HepG2 (cell line): ENCODE data around the gene KCNH1. TPM values are rescaled to one million over a fixed set of nuclear protein-coding genes. Genes with fewer than 3 reads are reported as not detected.

Source experiments
- ATAC-seq: fragments of 200-7000 bp; cut with Tn5 transposase; 3 replicates; pipeline ENCODE4 v1.9.1; 2020; ENCODE audit warnings: mild to moderate bottlenecking, moderate library complexity
- BruUV-seq: library from RNA; stranded (reverse); fragments of 400-500 nt; replicated peaks from 2 replicates; lab custom pipeline; 2021; lab: Mats Ljungman, UMichigan
- CTCF ChIA-PET: fragments of 300-600 bp; formaldehyde crosslinking; extraction: SDS; loops from one replicate; lab custom pipeline; 2021; ENCODE audit warnings: low total read pairs, inconsistent platforms, low intra/inter-chr PET ratio; lab: Yijun Ruan, JAX
- POLR2A ChIA-PET: fragments of 350-600 bp; sonication (Branson Sonifier 250); formaldehyde crosslinking; loops from one replicate; lab custom pipeline; 2020; ENCODE audit warnings: antibody characterized with exemption, inconsistent platforms; lab: Yijun Ruan, JAX
- DNase-seq: peaks from one replicate; pipeline ENCODE4 v3.0.0-alpha.2; 2015; ENCODE audit warnings: low spot score
- FAIRE-seq: peaks from 3 replicates; lab custom pipeline; 2011; peaks lifted over from hg19 to GRCh38; lab: Jason Lieb, UNC
- H2AFZ ChIP-seq: one replicate; pipeline ENCODE4 v1.6.1; 2011; ENCODE audit warnings: low read length, inconsistent platforms
- H3K27ac ChIP-seq: fragments of 300-600 bp; 3 replicates; pipeline ENCODE4 v1.8.0; 2011; ENCODE audit warnings: mixed run types, mild to moderate bottlenecking, mixed read lengths, low read length, inconsistent platforms; ENCODE audit not compliant: insufficient read depth; ENCODE audit errors: extremely low read length
- H3K27me3 ChIP-seq, 2 experiments: fragments of 200-600 bp in 1 of 2; 2 replicates in 1 of 2; 3 replicates in 1 of 2; pipeline versions ENCODE4 v1.6.0 to v1.8.0; 2011; ENCODE audit warnings: low read length in 2 of 2, mild to moderate bottlenecking in 2 of 2, moderate library complexity in 2 of 2, inconsistent platforms in 1 of 2; ENCODE audit not compliant: insufficient read depth in 2 of 2, control insufficient read depth in 1 of 2
- H3K36me3 ChIP-seq, 2 experiments: fragments of 200-600 bp in 1 of 2; replicated peaks in 1 of 2; 2 replicates in 1 of 2; 3 replicates in 1 of 2; pipeline versions ENCODE4 v1.5.1 to v1.8.0; 2011; ENCODE audit warnings: low read length in 2 of 2, inconsistent platforms in 1 of 2; ENCODE audit not compliant: insufficient read depth in 2 of 2, control insufficient read depth in 1 of 2
- H3K4me1 ChIP-seq: 2 replicates; pipeline ENCODE4 v1.5.1; 2012; ENCODE audit warnings: low read length, inconsistent platforms; ENCODE audit not compliant: insufficient read depth
- H3K4me2 ChIP-seq: 2 replicates; pipeline ENCODE4 v1.6.0; 2011; ENCODE audit warnings: low read depth, low read length, inconsistent platforms
- H3K4me3 ChIP-seq, 3 experiments: fragments of 200-600 bp in 1 of 3; sonication (generic), shearing (Covaris generic) in 1 of 3; replicated peaks in 1 of 3; 2 replicates each; pipeline ENCODE4 v1.5.1; 2011 to 2016; ENCODE audit warnings: low read length in 3 of 3, inconsistent platforms in 2 of 3, low read depth in 2 of 3, mild to moderate bottlenecking in 2 of 3, control low read depth in 1 of 3, mixed read lengths in 1 of 3; ENCODE audit not compliant: insufficient read depth in 1 of 3
- H3K79me2 ChIP-seq: one replicate; pipeline ENCODE4 v1.6.1; 2011; ENCODE audit warnings: low read length, inconsistent platforms; ENCODE audit not compliant: insufficient read depth
- H3K9ac ChIP-seq: 2 replicates; pipeline ENCODE4 v1.6.0; 2011; ENCODE audit warnings: mild to moderate bottlenecking, low read depth, low read length, inconsistent platforms; ENCODE audit not compliant: insufficient read depth
- H3K9me3 ChIP-seq: 2 replicates; pipeline ENCODE4 v1.5.1; 2012; ENCODE audit warnings: mild to moderate bottlenecking, low read length
- H4K20me1 ChIP-seq: 2 replicates; pipeline ENCODE4 v1.6.0; 2011; ENCODE audit warnings: inconsistent platforms, mild to moderate bottlenecking, low read length, moderate library complexity; ENCODE audit not compliant: insufficient read depth
- ARID2 ChIP-seq: sonication (generic); formaldehyde crosslinking; IDR thresholded peaks from 2 replicates; pipeline ENCODE4 v1.8.1; 2022; ENCODE audit warnings: mild to moderate bottlenecking, missing genetic modification reagents, borderline replicate concordance
- ISX ChIP-seq: sonication (generic); formaldehyde crosslinking; conservative IDR thresholded peaks from 2 replicates; pipeline ENCODE4 v1.5.0; 2020; ENCODE audit warnings: missing genetic modification reagents
- MEIS1 ChIP-seq: sonication (generic); formaldehyde crosslinking; IDR thresholded peaks from 2 replicates; pipeline ENCODE4 v1.9.0; 2021; ENCODE audit warnings: mild to moderate bottlenecking, missing genetic modification reagents, moderate library complexity, borderline replicate concordance
- MTA1 ChIP-seq: sonication (generic); formaldehyde crosslinking; IDR thresholded peaks from 2 replicates; pipeline ENCODE4 v1.4.0; 2020; ENCODE audit warnings: missing genetic modification reagents, mild to moderate bottlenecking, borderline replicate concordance
- TARDBP ChIP-seq: sonication (generic); formaldehyde crosslinking; IDR thresholded peaks from 2 replicates; pipeline ENCODE4 v1.8.0; 2022; ENCODE audit warnings: mild to moderate bottlenecking, missing genetic modification reagents
- ZNF333 ChIP-seq: sonication (generic); formaldehyde crosslinking; IDR thresholded peaks from 2 replicates; pipeline ENCODE4 v1.4.0; 2020; ENCODE audit warnings: mild to moderate bottlenecking, missing genetic modification reagents, borderline replicate concordance
- ZNF672 ChIP-seq: sonication (generic); formaldehyde crosslinking; IDR thresholded peaks from 2 replicates; pipeline ENCODE4 v1.8.1; 2022; ENCODE audit warnings: missing genetic modification reagents
- ZNF841 ChIP-seq: sonication (generic); formaldehyde crosslinking; IDR thresholded peaks from 2 replicates; pipeline ENCODE4 v1.8.1; 2023; ENCODE audit warnings: missing genetic modification reagents, borderline replicate concordance
- WGBS: methylation state at CpG from one replicate; pipeline ENCODE4 v1.1.6; 2017; ENCODE audit warnings: low lambda C conversion rate; 5-methylcytosine and 5-hydroxymethylcytosine counted together
- in situ Hi-C: cut with HindIII; loops from 2 replicates; pipeline ENCODE4 v1.10.0; 2017; ENCODE audit warnings: low pct_unique_long_range_greater_than_20kb; ENCODE audit not compliant: extremely low pct_ligation_motif_present
- intact Hi-C: fragments of 100-400 bp; cut with micrococcal nuclease; formaldehyde crosslinking; loops from one replicate; pipeline ENCODE4 v1.10.0; 2022; ENCODE audit not compliant: unreplicated experiment
- polyA plus RNA-seq, 8 experiments: library from polyadenylated mRNA; depleted of rRNA in 3 of 8; stranded (reverse) in 7 of 8; unstranded in 1 of 8; fragments of >200 nt; fragmentation: Illumina TruSeq in 4 of 8; extraction: Trizol in 4 of 8; gene quantifications; 2 replicates each; pipeline versions ENCODE4 v1.2.1 to v1.2.3, GENCODE V29; 2011 to 2016; ENCODE audit warnings: low read depth in 4 of 8, missing spikeins in 1 of 8, mixed read lengths in 1 of 8; ENCODE audit not compliant: insufficient read depth in 1 of 8
- total RNA-seq, 5 experiments: library from RNA; depleted of rRNA; stranded (reverse); fragments of >200 nt; fragmentation: Illumina TruSeq; extraction: Trizol; gene quantifications; 2 replicates each; pipeline ENCODE4 v1.2.3, GENCODE V29; 2016; ENCODE audit warnings: low read depth in 1 of 5
- TF ChIP-seq, protein P1 (sequence below): sonication (generic); formaldehyde crosslinking; IDR thresholded peaks from 2 replicates; pipeline ENCODE4 v1.4.0; 2020; ENCODE audit warnings: missing genetic modification reagents, borderline replicate concordance

The KCNH1 gene
- total and polyA plus RNA-seq, 2 of the 13 experiments (the other 11 are each of a cell fraction or from before 2014, with no cell fraction given), result not detected

DNA sequence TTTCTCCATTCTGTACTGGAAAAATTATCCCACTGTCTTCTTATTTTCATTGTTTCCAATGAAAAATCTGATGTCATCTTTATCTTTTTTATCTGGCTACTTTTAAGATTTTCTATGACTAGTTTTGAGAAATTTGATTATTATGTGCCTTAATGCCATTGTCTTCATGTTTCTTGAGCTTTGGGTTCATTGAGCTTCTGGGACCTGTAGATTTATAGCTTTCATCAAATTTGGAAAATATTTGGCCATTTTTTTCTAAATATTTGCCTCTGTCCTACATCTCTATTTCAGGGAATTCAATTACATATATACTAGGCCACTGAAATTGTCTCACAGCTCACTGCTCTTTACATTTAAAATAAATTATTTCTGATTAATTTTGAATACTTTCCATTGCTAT is 38.7 kb upstream of the KCNH1 start (continued):
- TF ChIP-seq ZNF672 (CRISPR knock-in tag), result no peak
- no peak for TF ChIP-seq TARDBP (CRISPR knock-in tag)

DNA sequence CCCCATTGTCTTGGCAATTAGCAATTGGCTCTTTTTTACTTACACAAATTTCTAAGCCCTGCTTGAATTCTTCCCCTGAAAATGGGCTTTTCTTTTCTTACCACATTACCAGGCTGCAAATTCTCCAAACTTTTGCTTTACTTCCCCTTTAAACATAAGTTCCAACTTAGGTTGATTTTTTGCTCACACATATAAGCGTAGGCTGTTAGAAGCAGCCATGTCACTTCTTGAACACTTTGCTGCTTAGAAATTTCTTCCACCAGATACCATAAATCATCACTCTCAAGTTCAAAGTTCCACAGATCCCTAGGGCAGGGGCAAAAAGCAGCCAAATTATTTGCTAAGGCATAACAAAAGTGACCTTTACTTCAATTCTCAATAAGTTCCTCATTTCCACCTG is 35.4 kb upstream of the KCNH1 start:
- peaks cover 20% of the 10 kb centered on the region for H3K9me3 ChIP-seq
- intact Hi-C loops (no loop called here), in situ Hi-C loops (no loop called here)
- BruUV-seq, result no TSS peak
- no peak overlapping the region for H3K9ac ChIP-seq
- H3K27ac ChIP-seq, result no peak overlapping the region
- 34% methylated on average over 1 of the region's 1 CpG for WGBS
- no peak overlapping the region for H2AFZ ChIP-seq
- no peak for DNase-seq
- no peaks in the 10 kb centered on the region for H3K36me3 ChIP-seq
- FAIRE-seq, result no peak
- ChIA-PET CTCF (no interaction called here), POLR2A (no interaction called here)
- H4K20me1 ChIP-seq, result no peaks in the 10 kb centered on the region
- TF ChIP-seq ARID2 (CRISPR knock-in tag) (no peak), ZNF841 (peak; percentile 97)
- H3K4me2 ChIP-seq, result no peak overlapping the region
- H3K4me3 ChIP-seq, result no peak overlapping the region
- no peak for ATAC-seq
- H3K79me2 ChIP-seq, result no peaks in the 10 kb centered on the region
- no peaks in the 10 kb centered on the region for H3K27me3 ChIP-seq
- no peaks in the 10 kb centered on the region for H3K4me1 ChIP-seq

DNA sequence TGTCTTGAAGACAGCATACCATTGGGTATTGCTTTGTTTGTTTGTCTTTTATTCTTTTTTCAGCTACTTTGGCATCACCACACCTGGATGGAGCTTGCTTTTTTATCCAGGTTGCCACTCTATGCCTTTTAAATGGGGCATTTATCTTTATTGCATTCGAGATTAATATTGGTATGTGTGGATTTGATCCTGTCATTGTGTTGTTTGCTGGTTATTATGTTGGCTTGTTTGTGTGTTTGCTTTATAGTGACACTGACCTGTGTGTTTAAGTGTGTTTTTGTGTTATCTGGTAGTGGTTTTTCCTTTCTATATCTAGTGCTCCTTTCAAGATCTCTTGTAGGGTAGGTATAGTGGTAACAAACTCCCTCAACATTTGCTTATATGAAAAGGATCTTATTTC is 24.9 kb upstream of the KCNH1 start:
- intact Hi-C loops, result no loop called here
- TF ChIP-seq ISX (CRISPR knock-in tag) (no peak), ZNF333 (CRISPR knock-in tag) (no peak), MTA1 (CRISPR knock-in tag) (no peak), MEIS1 (CRISPR knock-in tag) (no peak)
- TF ChIP-seq, protein P1, sequence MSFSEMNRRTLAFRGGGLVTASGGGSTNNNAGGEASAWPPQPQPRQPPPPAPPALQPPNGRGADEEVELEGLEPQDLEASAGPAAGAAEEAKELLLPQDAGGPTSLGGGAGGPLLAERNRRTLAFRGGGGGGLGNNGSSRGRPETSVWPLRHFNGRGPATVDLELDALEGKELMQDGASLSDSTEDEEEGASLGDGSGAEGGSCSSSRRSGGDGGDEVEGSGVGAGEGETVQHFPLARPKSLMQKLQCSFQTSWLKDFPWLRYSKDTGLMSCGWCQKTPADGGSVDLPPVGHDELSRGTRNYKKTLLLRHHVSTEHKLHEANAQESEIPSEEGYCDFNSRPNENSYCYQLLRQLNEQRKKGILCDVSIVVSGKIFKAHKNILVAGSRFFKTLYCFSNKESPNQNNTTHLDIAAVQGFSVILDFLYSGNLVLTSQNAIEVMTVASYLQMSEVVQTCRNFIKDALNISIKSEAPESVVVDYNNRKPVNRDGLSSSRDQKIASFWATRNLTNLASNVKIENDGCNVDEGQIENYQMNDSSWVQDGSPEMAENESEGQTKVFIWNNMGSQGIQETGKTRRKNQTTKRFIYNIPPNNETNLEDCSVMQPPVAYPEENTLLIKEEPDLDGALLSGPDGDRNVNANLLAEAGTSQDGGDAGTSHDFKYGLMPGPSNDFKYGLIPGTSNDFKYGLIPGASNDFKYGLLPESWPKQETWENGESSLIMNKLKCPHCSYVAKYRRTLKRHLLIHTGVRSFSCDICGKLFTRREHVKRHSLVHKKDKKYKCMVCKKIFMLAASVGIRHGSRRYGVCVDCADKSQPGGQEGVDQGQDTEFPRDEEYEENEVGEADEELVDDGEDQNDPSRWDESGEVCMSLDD (CRISPR knock-in tag), result no peak
- H4K20me1 ChIP-seq, result no peaks in the 10 kb centered on the region
- ChIA-PET CTCF (no interaction called here), POLR2A (no interaction called here)
- ATAC-seq (no peak), DNase-seq (no peak), FAIRE-seq (no peak)
- no peaks in the 10 kb centered on the region for H3K4me1 ChIP-seq
- WGBS, result 0% methylated on average over 1 of the region's 1 CpG
- H3K36me3 ChIP-seq, result no peaks in the 10 kb centered on the region
- no TSS peak for BruUV-seq
- H3K27me3 ChIP-seq, result 0 out of 5 replicates have a peak, but pooled peaks cover 0 to 2% of the 10 kb centered on the region in 2 experiments
- no peak overlapping the region for H3K4me2 ChIP-seq
- H3K4me3 ChIP-seq, result no peak overlapping the region
- no peak overlapping the region for H3K27ac ChIP-seq
- H2AFZ ChIP-seq, result no peak overlapping the region
- H3K9me3 ChIP-seq, result no peaks in the 10 kb centered on the region
- H3K79me2 ChIP-seq, result no peaks in the 10 kb centered on the region
- in situ Hi-C loops, result no loop called here
- no peak overlapping the region for H3K9ac ChIP-seq
